ENCODE measurements around the gene HDLBP. TPM values are rescaled to one million over a fixed set of nuclear protein-coding genes. Genes with fewer than 3 reads are reported as not detected.

Gene HDLBP
- total and polyA plus RNA-seq, 10 of the 15 experiments (the other 5 are each of a cell fraction or from before 2014, with no cell fraction given), result 19.5 to 383 (median 249) TPM

- no peaks in the 10 kb centered on the region for H4K20me1 ChIP-seq (ENCODE audit: control insufficient read depth, insufficient read depth)
- in situ Hi-C loops (cut with MboI), result no loop called here
- peaks cover 45 to 47% of the 10 kb centered on the region in 2 experiments for H3K36me3 ChIP-seq (ENCODE audit: control insufficient read depth in 2 of 2, insufficient read depth in 2 of 2, low read length in 1 of 2)
- ChIA-PET CTCF (interaction anchor here (0.9 kb wide), 1 partner anchor 162 kb away, joined by 3 read pairs; no protein-coding TSS in a partner anchor), POLR2A (no interaction called here), SMC1A (ENCODE audit: uncharacterized antibody, unreplicated experiment) (no interaction called here), RAD21 (ENCODE audit: unreplicated experiment) (no interaction called here)
- no peaks in the 10 kb centered on the region for H3K27me3 ChIP-seq (replicated peaks in 1 of 2; ENCODE audit: control insufficient read depth in 2 of 2, insufficient read depth in 2 of 2, low read length in 1 of 2)
- H3K4me2 ChIP-seq (ENCODE audit: control insufficient read depth, insufficient read depth), result no peak overlapping the region
- ATAC-seq, result no peak
- intact Hi-C loops (cut with micrococcal nuclease; ENCODE audit: unreplicated experiment), result no loop called here
- WGBS (ENCODE audit: insufficient coverage, insufficient replicate concordance, low lambda C conversion rate, missing lambda C conversion rate), result 91% methylated on average over 27 of the region's 29 CpGs
- no peak overlapping the region for H2AFZ ChIP-seq (ENCODE audit: control insufficient read depth, low read depth, low read length)
- no peak for TF ChIP-seq CBX5 (IDR thresholded peaks at IDR 0.05; ENCODE audit: low read depth)
- TF ChIP-seq POLR2A (IDR thresholded peaks at IDR 0.05; ENCODE audit: low read depth, low read length), result 0 out of 2 replicates have a peak, but pooled peaks have one; percentile 18
- no peaks in the 10 kb centered on the region for H3K9me3 ChIP-seq (replicated peaks; ENCODE audit: control insufficient read depth, insufficient read depth, low read length)
- no peak overlapping the region for H3K27ac ChIP-seq (ENCODE audit: control insufficient read depth, insufficient read depth)
- no peak overlapping the region for H3K9ac ChIP-seq (ENCODE audit: control insufficient read depth, insufficient read depth, low read length)
- H3K4me3 ChIP-seq, result no peak overlapping the region
- BruUV-seq (replicated peaks), result no TSS peak
- H3K4me1 ChIP-seq (ENCODE audit: control insufficient read depth, insufficient read depth, low read length), result no peaks in the 10 kb centered on the region
- no peaks in the 10 kb centered on the region for H3K79me2 ChIP-seq (ENCODE audit: control insufficient read depth, insufficient read depth, low read length)
- no peak for DNase-seq (ENCODE audit: low read depth, low spot score)
- no peak for FAIRE-seq
Observed at GRCh38 chr2:241229563-241230401, 85.7 kb downstream of the HDLBP start.

DNA sequence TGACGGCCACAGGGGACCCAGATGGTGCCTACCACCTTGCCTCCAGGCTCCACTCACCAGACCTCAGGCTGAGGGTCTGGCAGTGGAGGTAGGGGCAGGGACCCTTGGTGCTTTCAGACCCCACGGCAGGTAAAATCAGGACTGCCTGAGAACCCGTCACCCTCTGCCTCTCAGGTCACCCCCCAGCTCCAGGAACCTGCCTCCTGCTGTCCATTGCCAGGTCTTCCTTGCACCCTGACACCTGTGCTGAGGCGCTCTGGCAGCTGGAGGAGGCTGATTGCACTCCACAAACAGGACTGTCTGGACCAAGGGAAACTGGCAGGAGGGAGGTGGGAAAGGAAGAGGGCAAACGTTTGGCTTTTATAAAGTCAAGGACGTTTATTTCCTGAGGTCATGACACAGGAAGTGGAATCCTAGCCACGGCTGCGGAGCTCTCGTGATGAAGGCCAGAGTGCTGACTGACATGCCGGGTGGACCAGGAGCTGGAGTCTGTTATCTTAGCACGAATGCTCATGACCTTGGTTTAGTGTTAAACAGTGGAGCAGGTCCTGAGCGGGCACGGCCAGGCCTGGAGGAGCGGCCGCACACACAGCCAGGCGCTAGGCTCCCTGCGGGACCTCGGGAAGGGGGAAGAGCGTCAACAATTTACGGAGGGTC is 86.5 kb downstream of the HDLBP start:
- FAIRE-seq, result no peak
- H3K79me2 ChIP-seq (ENCODE audit: control insufficient read depth, insufficient read depth, low read length), result no peaks in the 10 kb centered on the region
- no peaks in the 10 kb centered on the region for H3K9me3 ChIP-seq (replicated peaks; ENCODE audit: control insufficient read depth, insufficient read depth, low read length)
- RAD21 ChIA-PET (ENCODE audit: unreplicated experiment), result no interaction called here
- no peaks in the 10 kb centered on the region for H3K27me3 ChIP-seq (replicated peaks in 1 of 2; ENCODE audit: control insufficient read depth in 2 of 2, insufficient read depth in 2 of 2, low read length in 1 of 2)
- H3K9ac ChIP-seq (ENCODE audit: control insufficient read depth, insufficient read depth, low read length), result no peak overlapping the region
- H3K27ac ChIP-seq (ENCODE audit: control insufficient read depth, insufficient read depth), result no peak overlapping the region
- no peak for DNase-seq (ENCODE audit: low read depth, low spot score)
- H2AFZ ChIP-seq (ENCODE audit: control insufficient read depth, low read depth, low read length), result no peak overlapping the region
- intact Hi-C loops (cut with micrococcal nuclease; ENCODE audit: unreplicated experiment), result no loop called here
- TF ChIP-seq, protein P1, sequence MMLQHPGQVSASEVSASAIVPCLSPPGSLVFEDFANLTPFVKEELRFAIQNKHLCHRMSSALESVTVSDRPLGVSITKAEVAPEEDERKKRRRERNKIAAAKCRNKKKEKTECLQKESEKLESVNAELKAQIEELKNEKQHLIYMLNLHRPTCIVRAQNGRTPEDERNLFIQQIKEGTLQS (IDR thresholded peaks at IDR 0.05; ENCODE audit: borderline replicate concordance, extremely low read depth, low read depth, low read length), result no peak
- TF ChIP-seq PRDM15 (CRISPR knock-in tag; IDR thresholded peaks at IDR 0.05) (no peak), IRF4 (IDR thresholded peaks at IDR 0.05; ENCODE audit: low read depth, low read length) (no peak), SIX5 (IDR thresholded peaks at IDR 0.05; ENCODE audit: low read depth, low read length, severe bottlenecking) (no peak), SREBF1 (IDR thresholded peaks at IDR 0.05; ENCODE audit: low read length) (no peak), USF2 (IDR thresholded peaks at IDR 0.05; ENCODE audit: borderline replicate concordance, low read depth, low read length) (no peak), POU2F2 (IDR thresholded peaks at IDR 0.05; ENCODE audit: borderline replicate concordance, low read depth, low read length) (no peak), NBN (IDR thresholded peaks at IDR 0.05) (no peak), STAT1 (conservative IDR thresholded peaks at IDR 0.05) (no peak)
- H3K4me1 ChIP-seq (ENCODE audit: control insufficient read depth, insufficient read depth, low read length), result no peaks in the 10 kb centered on the region
- 82% methylated on average over 20 of the region's 20 CpGs for WGBS (ENCODE audit: insufficient coverage, insufficient replicate concordance, low lambda C conversion rate, missing lambda C conversion rate)
- POLR2A ChIA-PET, result no interaction called here
- no peak overlapping the region for H3K4me3 ChIP-seq
- H3K36me3 ChIP-seq (ENCODE audit: control insufficient read depth in 2 of 2, insufficient read depth in 2 of 2, low read length in 1 of 2), result peaks cover 38 to 41% of the 10 kb centered on the region in 2 experiments
- H4K20me1 ChIP-seq (ENCODE audit: control insufficient read depth, insufficient read depth), result no peaks in the 10 kb centered on the region
- SMC1A ChIA-PET (ENCODE audit: uncharacterized antibody, unreplicated experiment), result no interaction called here
- ATAC-seq, result no peak
- CTCF ChIA-PET, result interaction anchor here (0.9 kb wide), 1 partner anchor 163 kb away, joined by 3 read pairs; no protein-coding TSS in a partner anchor
- H3K4me2 ChIP-seq (ENCODE audit: control insufficient read depth, insufficient read depth), result no peak overlapping the region
- BruUV-seq (replicated peaks), result TSS peak; percentile 62
- in situ Hi-C loops (cut with MboI), result no loop called here

Measured in GM12878 (cell line).